GM18951 (cell line): ENCODE measurements around the gene MAPK14.

Experiments used
- POLR2A ChIP-seq: IDR thresholded peaks from 4 replicates; pipeline ENCODE4 v1.6.1; 2011; ENCODE audit warnings: mild to moderate bottlenecking; ENCODE audit not compliant: insufficient read length, insufficient read depth; ENCODE audit errors: extremely low read depth
- in situ Hi-C: fragments of 300-500 bp; cut with MboI; formaldehyde crosslinking; loops from one replicate; pipeline ENCODE4 v1.12.0; 2022; ENCODE audit warnings: low sequenced_read_pairs, mixed read lengths, inconsistent platforms; ENCODE audit not compliant: unreplicated experiment

The MAPK14 gene

GRCh38 chr6:36129941-36130666, 102.5 kb downstream of the MAPK14 start, which contains the start of gene MAPK13:
MAPK13 (plus strand) TSS chr6:36130513; CDS start chr6:36130583, 70 bp downstream.
- in situ Hi-C loops: loop anchor here (10.0 kb wide), 1 partner anchor 65 kb away; the partner anchor contains the start of gene BRPF3
- no peak for TF ChIP-seq POLR2A

DNA sequence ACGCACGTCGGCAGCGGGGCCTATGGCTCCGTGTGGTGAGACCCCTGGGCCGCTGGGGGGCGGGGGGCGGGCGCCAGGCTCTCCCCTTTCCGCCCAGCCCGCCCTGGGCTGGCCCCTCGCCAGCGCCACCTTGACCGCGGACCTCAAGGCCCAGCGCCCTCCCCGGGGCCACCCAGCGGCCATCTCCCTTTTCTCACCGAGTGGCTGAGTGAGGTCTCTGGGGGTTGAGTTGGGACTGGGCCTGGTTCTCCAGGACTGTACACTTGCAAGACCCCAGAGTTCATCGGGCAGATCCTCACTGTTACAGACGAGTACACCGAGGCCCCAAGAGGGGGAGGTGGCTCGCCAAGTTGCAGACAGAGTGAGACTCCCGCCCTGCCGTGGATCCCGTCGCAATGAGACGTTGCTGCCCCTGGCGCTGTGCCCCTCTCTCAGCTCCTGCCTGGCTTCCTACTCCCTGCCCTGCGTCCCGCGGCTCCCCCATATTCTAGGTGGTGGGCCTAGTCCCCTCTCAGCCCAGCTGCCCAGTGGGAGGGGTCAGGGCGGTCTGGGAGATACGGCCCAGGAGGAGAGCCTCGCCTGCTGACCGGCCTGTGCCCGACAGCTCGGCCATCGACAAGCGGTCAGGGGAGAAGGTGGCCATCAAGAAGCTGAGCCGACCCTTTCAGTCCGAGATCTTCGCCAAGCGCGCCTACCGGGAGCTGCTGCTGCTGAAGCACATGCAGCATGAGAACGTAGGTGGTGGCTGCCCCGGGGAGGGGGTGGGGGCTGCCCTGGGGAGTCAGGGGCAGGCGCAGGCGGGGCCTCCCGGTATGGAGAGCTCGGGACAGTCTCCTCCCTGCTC, 103.3 kb downstream of the MAPK14 start:
- in situ Hi-C loops: no loop called here
- no peak for TF ChIP-seq POLR2A

DNA sequence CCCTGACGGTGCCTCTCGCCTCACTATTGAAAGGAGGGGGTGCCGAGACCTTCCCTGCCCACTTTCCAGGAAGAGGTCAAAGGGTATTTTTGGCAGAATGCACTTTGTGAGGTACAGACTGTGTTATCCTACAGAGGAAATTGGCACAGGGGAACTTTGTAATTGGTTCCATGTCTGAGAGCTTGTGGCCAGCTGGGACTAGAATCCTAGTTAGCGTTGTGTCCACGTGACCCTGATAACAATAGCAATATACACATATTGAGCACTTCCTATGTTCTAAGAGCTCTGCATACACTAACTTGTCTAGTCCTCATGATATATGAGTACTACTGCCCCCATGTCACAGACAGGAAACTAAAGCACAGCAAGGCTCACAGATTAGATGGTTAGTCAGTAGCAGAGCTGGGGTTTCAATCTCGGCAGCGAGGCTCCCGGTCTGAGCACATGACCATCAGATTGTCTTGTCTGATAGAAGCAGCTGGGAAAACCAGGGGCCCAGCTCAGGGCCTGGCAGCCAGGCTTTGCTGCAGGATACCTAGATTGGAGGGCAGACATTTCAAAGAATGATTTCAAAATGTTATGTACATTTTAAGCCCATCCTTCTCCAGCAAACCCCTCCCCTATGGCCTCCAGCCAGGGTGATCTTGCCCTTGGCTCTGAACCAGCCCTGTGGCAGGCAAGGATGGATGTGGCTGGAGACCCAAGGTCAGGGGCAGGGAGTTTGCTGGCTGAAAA, 104.1 kb downstream of the MAPK14 start:
- in situ Hi-C loops: no loop called here

DNA sequence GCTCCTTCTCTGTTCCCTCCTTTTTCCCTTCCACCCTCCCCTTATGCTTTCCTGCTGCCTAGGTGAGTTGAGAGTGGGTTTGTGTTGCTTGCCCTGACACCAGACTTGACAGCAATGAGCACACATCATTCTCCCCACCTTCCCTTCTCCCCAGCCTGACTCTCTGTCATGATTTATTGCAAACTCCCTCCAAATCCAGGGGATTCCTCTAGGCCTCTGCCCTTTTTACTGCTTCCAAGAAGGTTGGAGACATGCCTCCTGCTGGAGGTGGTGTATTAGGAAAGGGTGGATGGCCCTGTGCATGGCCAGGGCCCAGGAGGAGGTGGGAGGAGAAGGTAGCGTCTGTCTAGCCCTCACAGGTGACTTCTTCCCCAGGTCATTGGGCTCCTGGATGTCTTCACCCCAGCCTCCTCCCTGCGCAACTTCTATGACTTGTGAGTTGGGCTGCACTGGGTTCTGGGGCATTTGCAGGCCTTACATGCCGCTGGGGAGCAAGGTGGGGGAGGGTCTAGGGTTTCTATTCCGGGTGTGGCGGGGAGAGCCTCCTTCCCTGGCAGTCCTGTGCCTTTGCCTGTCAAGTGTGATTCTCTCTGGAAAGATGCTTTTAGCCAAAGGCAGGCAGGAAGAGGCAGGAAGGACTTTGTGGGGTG, 104.8 kb downstream of the MAPK14 start:
- TF ChIP-seq POLR2A: no peak
- in situ Hi-C loops: no loop called here

More for the DNA sequence above, 104.1 kb downstream of the MAPK14 start:
- TF ChIP-seq POLR2A: no peak

DNA sequence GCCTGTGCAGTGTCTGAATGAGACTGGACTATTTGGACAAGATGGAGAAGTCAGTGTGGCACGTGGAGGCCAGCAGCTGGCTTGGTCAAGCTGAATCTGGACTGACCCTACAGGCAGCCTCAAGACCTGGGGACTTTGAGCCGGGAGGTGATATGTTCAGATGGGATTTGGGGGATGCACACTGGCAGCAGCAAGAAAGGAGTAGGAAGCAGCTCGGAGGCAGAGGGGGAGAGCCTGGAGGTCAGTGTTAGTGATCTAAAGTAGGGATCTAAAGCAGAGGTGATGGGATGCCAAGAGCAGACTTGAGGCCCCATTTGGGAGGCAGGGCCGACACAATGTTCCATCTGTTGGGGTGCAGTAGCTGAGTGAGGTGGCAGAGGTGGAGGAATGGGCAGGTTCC, 105.5 kb downstream of the MAPK14 start:
- in situ Hi-C loops: no loop called here
- TF ChIP-seq POLR2A: no peak

DNA sequence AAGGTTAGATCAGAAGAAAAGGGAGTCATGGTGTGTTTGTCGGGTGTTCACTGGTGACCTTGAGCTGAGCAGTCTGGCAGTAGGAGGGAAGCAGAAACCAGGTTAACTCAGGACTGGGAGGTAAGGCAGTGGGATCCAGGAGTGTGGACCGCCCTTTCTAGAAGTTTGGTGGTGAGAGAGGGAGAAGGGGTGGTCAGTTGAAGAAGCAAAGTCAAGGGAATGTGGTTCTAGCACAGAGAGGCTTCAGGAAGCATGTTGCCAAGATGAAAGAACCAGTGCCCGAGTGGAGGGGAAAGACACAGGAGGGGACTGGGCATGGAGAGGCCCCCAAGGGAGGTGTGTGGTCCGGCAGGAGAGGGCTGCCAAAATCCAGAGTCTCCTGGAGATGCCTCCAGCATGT, 106.3 kb downstream of the MAPK14 start:
- TF ChIP-seq POLR2A: no peak
- in situ Hi-C loops: no loop called here

GRCh38 chr6:36135053-36135731, 107.6 kb downstream of the MAPK14 start:
- in situ Hi-C loops: loop anchor here (5.0 kb wide), 1 partner anchor 37 kb away; no protein-coding TSS in a partner anchor
- no peak for TF ChIP-seq POLR2A

- no peak for TF ChIP-seq POLR2A
- in situ Hi-C loops: loop anchor here (5.0 kb wide), 1 partner anchor 36 kb away; no protein-coding TSS in a partner anchor
These were observed 108.4 kb downstream of the MAPK14 start for GRCh38 chr6:36136034-36136433.

GRCh38 chr6:36136551-36136950, 108.9 kb downstream of the MAPK14 start:
- in situ Hi-C loops: loop anchor here (5.0 kb wide), 1 partner anchor 36 kb away; no protein-coding TSS in a partner anchor
- no peak for TF ChIP-seq POLR2A

- no peak for TF ChIP-seq POLR2A
- in situ Hi-C loops: loop anchor here (5.0 kb wide), 1 partner anchor 34 kb away; no protein-coding TSS in a partner anchor
These were observed 111.1 kb downstream of the MAPK14 start for GRCh38 chr6:36138667-36139066.

GRCh38 chr6:36139431-36139830, 111.8 kb downstream of the MAPK14 start:
- in situ Hi-C loops: loop anchor here (5.0 kb wide), 1 partner anchor 33 kb away; no protein-coding TSS in a partner anchor
- TF ChIP-seq POLR2A: no peak

GRCh38 chr6:36139991-36140710, 112.5 kb downstream of the MAPK14 start:
- no peak for TF ChIP-seq POLR2A
- in situ Hi-C loops: loop anchor here (5.0 kb wide), 1 partner anchor 32 kb away; no protein-coding TSS in a partner anchor
